Erythroblast (primary cell): ENCODE data around the gene CMTM2.
"Not testable (repeated sequence)": the region's sequence is repeated elsewhere in the genome, so short reads cannot be mapped to it uniquely, and the experiment has no call there.

Experiments
- GATA1 ChIP-seq: IDR thresholded peaks from 2 replicates; pipeline ENCODE4 v1.6.1; 2011; ENCODE audit warnings: low read depth, mild to moderate bottlenecking, control low read depth, low read length, moderate library complexity
- POLR2A ChIP-seq: IDR thresholded peaks from 2 replicates; pipeline ENCODE4 v1.6.1; 2011; ENCODE audit warnings: mild to moderate bottlenecking, low read length

DNA sequence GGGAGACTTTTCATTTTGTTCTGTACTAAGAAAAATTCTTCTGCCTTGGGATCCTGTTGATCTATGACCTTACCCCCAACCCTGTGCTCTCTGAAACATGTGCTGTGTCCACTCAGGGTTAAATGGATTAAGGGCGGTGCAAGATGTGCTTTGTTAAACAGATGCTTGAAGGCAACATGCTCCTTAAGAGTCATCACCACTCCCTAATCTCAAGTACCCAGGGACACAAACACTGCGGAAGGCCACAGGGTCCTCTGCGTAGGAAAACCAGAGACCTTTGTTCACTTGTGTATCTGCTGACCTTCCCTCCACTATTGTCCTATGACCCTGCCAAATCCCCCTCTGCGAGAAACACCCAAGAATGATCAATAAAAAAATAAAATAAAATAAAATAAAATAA, 52.3 kb downstream of the CMTM2 start:
- TF ChIP-seq POLR2A, GATA1: not testable (repeated sequence)
